LHCN-M2 (cell line): ENCODE results near the gene CHD9. TPM values are rescaled to one million over a fixed set of nuclear protein-coding genes. Genes with fewer than 3 reads are reported as not detected.

Source experiments
- DNase-seq: peaks from one replicate; pipeline ENCODE4 v3.0.0-alpha.2; 2012; ENCODE audit warnings: low read depth
- total RNA-seq: library from RNA; depleted of rRNA; stranded (reverse); fragments of >200 nt; gene quantifications from 2 replicates; pipeline ENCODE4 v1.2.3, GENCODE V29; 2014; rRNA removed

The CHD9 gene
- total RNA-seq, 1 experiment from 2014 or later: 41.4 TPM

DNA sequence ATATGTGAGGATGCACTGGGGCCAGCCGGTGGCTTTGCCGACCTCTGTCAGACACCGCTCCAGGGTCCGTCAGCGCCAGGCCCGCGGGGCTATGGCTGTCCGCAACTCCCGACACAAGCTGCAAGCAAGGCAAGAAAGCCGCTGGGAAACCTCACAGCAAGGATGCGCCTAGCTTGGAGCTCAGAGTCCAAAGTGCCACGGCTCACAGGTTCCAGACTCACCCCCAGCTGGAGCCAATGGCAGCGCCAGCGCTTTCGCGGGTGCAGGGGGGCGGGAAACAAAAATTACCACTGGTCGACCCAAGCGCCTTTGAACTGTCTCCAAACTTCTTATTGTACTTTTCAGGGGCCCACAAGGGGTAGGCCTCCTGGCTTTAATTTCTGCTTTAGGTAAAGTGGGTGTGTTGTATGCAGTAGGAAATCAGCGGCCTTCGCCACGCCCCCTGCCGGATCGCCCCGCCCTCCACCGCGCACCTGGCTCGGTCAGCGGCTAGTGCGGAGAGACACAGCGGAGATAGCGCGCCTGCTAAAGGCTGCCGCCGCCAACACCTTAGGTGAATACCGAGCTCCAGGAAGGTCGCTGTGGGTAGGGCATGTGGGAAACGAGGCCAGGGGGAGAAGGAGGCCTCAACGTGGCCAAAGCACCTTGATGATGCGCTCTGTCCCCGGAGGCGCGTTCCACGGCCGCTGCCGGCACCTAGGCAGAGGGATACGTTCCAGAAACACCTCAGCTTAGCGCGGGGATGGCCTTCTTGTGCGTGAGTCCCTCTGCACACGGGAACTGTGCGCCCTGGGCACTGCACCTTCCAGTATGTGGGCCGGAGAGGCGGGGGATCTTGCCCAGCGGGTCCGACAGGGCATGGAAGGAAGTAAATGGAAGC is 318.4 kb downstream of the CHD9 start:
- no peak for DNase-seq

DNA sequence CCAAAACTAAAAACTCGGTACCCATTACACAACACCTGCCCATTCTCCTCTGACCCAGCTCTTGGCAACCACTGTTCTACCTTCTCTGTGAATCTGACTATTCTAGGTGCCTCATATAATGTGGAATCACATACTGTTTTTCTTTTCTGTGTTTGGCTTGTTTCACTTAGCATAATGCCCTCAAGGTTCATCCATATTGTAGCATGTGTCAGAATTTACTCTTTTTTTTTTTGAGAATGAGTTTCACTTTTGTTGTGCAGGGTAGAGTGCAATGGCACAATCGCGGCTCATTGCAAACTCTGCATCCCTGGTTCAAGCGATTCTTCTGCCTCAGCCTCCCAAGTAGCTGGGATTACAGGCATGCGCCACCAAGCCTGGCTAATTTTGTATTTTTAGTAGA is 320.0 kb downstream of the CHD9 start:
- no peak for DNase-seq

- no peak for DNase-seq
Observed at GRCh38 chr16:53378138-53378537, 323.3 kb downstream of the CHD9 start.

Other genes starting within 250 kb of the CHD9 start
- gene CHD9NB, start 2.1 kb upstream of the CHD9 start, total RNA-seq: 1.7 and 1.8 TPM in 2 replicates